HepG2 (cell line): Measurements from ENCODE around the gene ZBTB8B. TPM values are rescaled to one million over a fixed set of nuclear protein-coding genes. Genes with fewer than 3 reads are reported as not detected.

ENCODE experiments used
- ARNTL ChIP-seq: sonication (generic); formaldehyde crosslinking; IDR thresholded peaks from 2 replicates; pipeline ENCODE4 v1.4.0; 2020; ENCODE audit warnings: mild to moderate bottlenecking, missing genetic modification reagents
- BHLHE40 ChIP-seq: IDR thresholded peaks from 2 replicates; pipeline ENCODE4 v1.6.1; 2011; ENCODE audit warnings: low read length, improper control_type of control experiment
- FLYWCH1 ChIP-seq: sonication (generic); formaldehyde crosslinking; IDR thresholded peaks from 2 replicates; pipeline ENCODE4 v1.8.1; 2023; ENCODE audit warnings: mild to moderate bottlenecking, missing genetic modification reagents
- FOXP1 ChIP-seq, 2 experiments: fragments of 450-650 bp in 1 of 2; IDR thresholded peaks; 2 replicates each; pipeline ENCODE4 v1.6.1; 2017 to 2018; ENCODE audit warnings: antibody characterized with exemption in 1 of 2
- HMGA1 ChIP-seq: sonication (generic); formaldehyde crosslinking; conservative IDR thresholded peaks from 2 replicates; pipeline ENCODE4 v1.4.0; 2020; ENCODE audit warnings: missing genetic modification reagents
- IRX3 ChIP-seq: sonication (generic); formaldehyde crosslinking; IDR thresholded peaks from 2 replicates; pipeline ENCODE4 v1.8.1; 2023; ENCODE audit warnings: mild to moderate bottlenecking, low read depth, missing genetic modification reagents, borderline replicate concordance
- JUN ChIP-seq: sonication (generic); formaldehyde crosslinking; IDR thresholded peaks from 2 replicates; pipeline ENCODE4 v1.4.0; 2020; ENCODE audit warnings: mild to moderate bottlenecking, missing genetic modification reagents
- KDM2A ChIP-seq: sonication (generic); formaldehyde crosslinking; IDR thresholded peaks from 2 replicates; pipeline ENCODE4 v1.4.0; 2020; ENCODE audit warnings: low read depth, missing genetic modification reagents, borderline replicate concordance
- MYNN ChIP-seq: sonication (generic); formaldehyde crosslinking; IDR thresholded peaks from 2 replicates; pipeline ENCODE4 v1.4.0; 2020; ENCODE audit warnings: mild to moderate bottlenecking, low read depth, missing genetic modification reagents
- NCOA1 ChIP-seq: sonication (generic); formaldehyde crosslinking; IDR thresholded peaks from 2 replicates; pipeline ENCODE4 v1.9.0; 2021; ENCODE audit warnings: missing genetic modification reagents
- RBAK ChIP-seq: sonication (generic); formaldehyde crosslinking; IDR thresholded peaks from 2 replicates; pipeline ENCODE4 v1.5.1; 2020; ENCODE audit warnings: mild to moderate bottlenecking, missing genetic modification reagents
- SP4 ChIP-seq: sonication (generic); formaldehyde crosslinking; IDR thresholded peaks from 2 replicates; pipeline ENCODE4 v1.8.1; 2023; ENCODE audit warnings: mild to moderate bottlenecking, missing genetic modification reagents
- SRSF9 ChIP-seq: fragments of 200-400 bp; formaldehyde crosslinking; IDR thresholded peaks from 2 replicates; pipeline ENCODE4 v1.6.1; 2018; ENCODE audit warnings: borderline replicate concordance, mild to moderate bottlenecking, low read depth, low read length; ENCODE audit not compliant: insufficient read depth, poor library complexity, severe bottlenecking
- TCF7 ChIP-seq: sonication (generic); IDR thresholded peaks from 2 replicates; pipeline ENCODE4 v1.6.1; 2016; ENCODE audit warnings: antibody characterized with exemption, low read depth
- ZNF251 ChIP-seq: sonication (generic); formaldehyde crosslinking; IDR thresholded peaks from 2 replicates; pipeline ENCODE4 v1.9.0; 2021; ENCODE audit warnings: mild to moderate bottlenecking, missing genetic modification reagents
- ZNF451 ChIP-seq: sonication (generic); formaldehyde crosslinking; IDR thresholded peaks from 2 replicates; pipeline ENCODE4 v1.5.0; 2020; ENCODE audit warnings: mild to moderate bottlenecking, missing genetic modification reagents
- ZNF484 ChIP-seq: sonication (generic); formaldehyde crosslinking; IDR thresholded peaks from 2 replicates; pipeline ENCODE4 v1.5.1; 2020; ENCODE audit warnings: mild to moderate bottlenecking, low read depth, missing genetic modification reagents, borderline replicate concordance
- ZNF713 ChIP-seq: sonication (generic); formaldehyde crosslinking; IDR thresholded peaks from 2 replicates; pipeline ENCODE4 v1.4.0; 2020; ENCODE audit warnings: mild to moderate bottlenecking, missing genetic modification reagents
- ZNF720 ChIP-seq: sonication (generic); formaldehyde crosslinking; IDR thresholded peaks from 2 replicates; pipeline ENCODE4 v1.4.0; 2020; ENCODE audit warnings: missing genetic modification reagents
- ZNF761 ChIP-seq: sonication (generic); formaldehyde crosslinking; conservative IDR thresholded peaks from 2 replicates; pipeline ENCODE4 v1.4.0; 2020; ENCODE audit warnings: mild to moderate bottlenecking, missing genetic modification reagents
- ZSCAN9 ChIP-seq: IDR thresholded peaks from 2 replicates; pipeline ENCODE4 v1.6.1; 2016; ENCODE audit warnings: borderline replicate concordance
- polyA plus RNA-seq, 8 experiments: library from polyadenylated mRNA; depleted of rRNA in 3 of 8; stranded (reverse) in 7 of 8; unstranded in 1 of 8; fragments of >200 nt; fragmentation: Illumina TruSeq in 4 of 8; extraction: Trizol in 4 of 8; gene quantifications; 2 replicates each; pipeline versions ENCODE4 v1.2.1 to v1.2.3, GENCODE V29; 2011 to 2016; ENCODE audit warnings: low read depth in 4 of 8, missing spikeins in 1 of 8, mixed read lengths in 1 of 8; ENCODE audit not compliant: insufficient read depth in 1 of 8
- total RNA-seq, 5 experiments: library from RNA; depleted of rRNA; stranded (reverse); fragments of >200 nt; fragmentation: Illumina TruSeq; extraction: Trizol; gene quantifications; 2 replicates each; pipeline ENCODE4 v1.2.3, GENCODE V29; 2016; ENCODE audit warnings: low read depth in 1 of 5
- TF ChIP-seq, protein P1 (sequence below): sonication (generic); formaldehyde crosslinking; IDR thresholded peaks from 2 replicates; pipeline ENCODE4 v1.4.0; 2020; ENCODE audit warnings: missing genetic modification reagents
- TF ChIP-seq, protein P2 (sequence below): sonication (generic); formaldehyde crosslinking; IDR thresholded peaks from 2 replicates; pipeline ENCODE4 v1.5.1; 2020; ENCODE audit warnings: mild to moderate bottlenecking, missing genetic modification reagents
- TF ChIP-seq, protein P3 (sequence below): IDR thresholded peaks from 2 replicates; pipeline ENCODE4 v1.6.1; 2016; ENCODE audit warnings: mild to moderate bottlenecking, missing biosample characterization, missing genetic modification reagents
- TF ChIP-seq, protein P4 (sequence below): sonication (generic); formaldehyde crosslinking; IDR thresholded peaks from 2 replicates; pipeline ENCODE4 v1.8.1; 2023; ENCODE audit warnings: mild to moderate bottlenecking, moderate library complexity, missing genetic modification reagents
- TF ChIP-seq, protein P5 (sequence below): sonication (generic); IDR thresholded peaks from 2 replicates; pipeline ENCODE4 v1.6.1; 2016; ENCODE audit warnings: low read depth, borderline replicate concordance

ZBTB8B gene
- total and polyA plus RNA-seq, 2 of the 13 experiments (the other 11 are each of a cell fraction or from before 2014, with no cell fraction given) = under 0.01 to 0.02 TPM

DNA sequence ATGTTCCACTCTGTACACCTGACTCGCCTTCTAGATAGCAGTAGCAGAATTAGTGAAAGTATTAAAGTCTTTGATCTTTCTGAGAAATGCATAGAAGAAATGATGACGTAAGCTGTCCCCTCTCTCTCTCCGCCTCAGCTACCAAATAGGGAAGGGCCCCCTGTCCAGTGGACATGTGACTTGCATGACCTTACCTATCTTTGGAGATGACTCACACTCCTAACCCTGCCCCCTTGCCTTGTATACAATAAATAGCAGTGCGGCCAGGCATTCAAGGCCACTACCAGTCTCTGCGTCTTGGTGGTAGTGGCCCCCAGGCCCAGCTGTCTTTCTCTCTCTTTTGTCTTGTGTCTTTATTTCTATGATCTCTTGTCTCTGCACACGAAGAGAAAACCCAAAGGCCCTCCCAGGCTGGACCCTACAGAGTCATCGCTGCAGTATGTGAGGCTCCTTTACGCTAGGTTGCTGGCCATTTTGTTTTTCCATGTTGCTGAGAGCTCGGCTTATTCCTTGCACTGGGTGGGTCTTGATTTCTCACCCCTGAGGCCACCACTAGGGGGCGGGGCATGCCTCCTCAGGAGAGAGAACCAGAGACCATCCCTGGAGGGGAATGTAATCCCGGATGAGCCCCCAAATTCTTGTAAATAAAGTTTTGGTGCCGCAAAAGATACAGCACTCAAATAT, 16.0 kb upstream of the ZBTB8B start (continued):
- TF ChIP-seq TCF7 (no peak), IRX3 (CRISPR knock-in tag) (no peak), ZNF451 (CRISPR knock-in tag) (no peak), FOXP1 (IDR thresholded peaks at IDR 0.05) (no peak), FOXP1 (CRISPR knock-in tag; IDR thresholded peaks at IDR 0.05) (peak; percentile 45; the same call in 1 of the 2 replicates), HMGA1 (CRISPR knock-in tag) (no peak), ZNF484 (CRISPR knock-in tag) (no peak), JUN (0 out of 2 replicates have a peak, but pooled peaks have one; percentile 23), ZNF720 (CRISPR knock-in tag) (no peak), SRSF9 (no peak), ZSCAN9 (CRISPR knock-in tag) (no peak), ZNF251 (CRISPR knock-in tag) (no peak), NCOA1 (CRISPR knock-in tag) (no peak), MYNN (CRISPR knock-in tag) (no peak), FLYWCH1 (CRISPR knock-in tag) (no peak), ZNF761 (CRISPR knock-in tag) (no peak), BHLHE40 (0 out of 2 replicates have a peak, but pooled peaks have one; percentile 6), RBAK (CRISPR knock-in tag) (no peak), ARNTL (CRISPR knock-in tag) (no peak; the same call in 1 of the 2 replicates), SP4 (CRISPR knock-in tag) (no peak), ZNF713 (no peak), KDM2A (CRISPR knock-in tag) (no peak; the same call in 1 of the 2 replicates)
- TF ChIP-seq, protein P1, sequence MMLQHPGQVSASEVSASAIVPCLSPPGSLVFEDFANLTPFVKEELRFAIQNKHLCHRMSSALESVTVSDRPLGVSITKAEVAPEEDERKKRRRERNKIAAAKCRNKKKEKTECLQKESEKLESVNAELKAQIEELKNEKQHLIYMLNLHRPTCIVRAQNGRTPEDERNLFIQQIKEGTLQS (CRISPR knock-in tag) = peak; percentile 71
- TF ChIP-seq, protein P2, sequence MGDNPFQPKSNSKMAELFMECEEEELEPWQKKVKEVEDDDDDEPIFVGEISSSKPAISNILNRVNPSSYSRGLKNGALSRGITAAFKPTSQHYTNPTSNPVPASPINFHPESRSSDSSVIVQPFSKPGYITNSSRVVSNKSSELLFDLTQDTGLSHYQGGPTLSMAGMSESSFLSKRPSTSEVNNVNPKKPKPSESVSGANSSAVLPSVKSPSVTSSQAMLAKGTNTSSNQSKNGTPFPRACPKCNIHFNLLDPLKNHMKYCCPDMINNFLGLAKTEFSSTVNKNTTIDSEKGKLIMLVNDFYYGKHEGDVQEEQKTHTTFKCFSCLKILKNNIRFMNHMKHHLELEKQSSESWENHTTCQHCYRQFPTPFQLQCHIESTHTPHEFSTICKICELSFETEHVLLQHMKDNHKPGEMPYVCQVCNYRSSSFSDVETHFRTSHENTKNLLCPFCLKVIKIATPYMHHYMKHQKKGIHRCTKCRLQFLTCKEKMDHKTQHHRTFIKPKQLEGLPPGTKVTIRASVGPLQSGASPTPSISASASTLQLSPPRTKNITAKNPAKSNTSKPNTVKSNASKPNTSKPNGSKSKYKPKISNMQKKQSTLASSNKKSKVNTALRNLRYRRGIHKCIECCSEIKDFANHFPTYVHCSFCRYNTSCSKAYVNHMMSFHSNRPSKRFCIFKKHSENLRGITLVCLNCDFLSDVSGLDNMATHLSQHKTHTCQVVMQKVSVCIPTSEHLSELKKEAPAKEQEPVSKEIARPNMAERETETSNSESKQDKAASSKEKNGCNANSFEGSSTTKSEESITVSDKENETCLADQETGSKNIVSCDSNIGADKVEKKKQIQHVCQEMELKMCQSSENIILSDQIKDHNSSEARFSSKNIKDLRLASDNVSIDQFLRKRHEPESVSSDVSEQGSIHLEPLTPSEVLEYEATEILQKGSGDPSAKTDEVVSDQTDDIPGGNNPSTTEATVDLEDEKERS = no peak
- TF ChIP-seq, protein P3, sequence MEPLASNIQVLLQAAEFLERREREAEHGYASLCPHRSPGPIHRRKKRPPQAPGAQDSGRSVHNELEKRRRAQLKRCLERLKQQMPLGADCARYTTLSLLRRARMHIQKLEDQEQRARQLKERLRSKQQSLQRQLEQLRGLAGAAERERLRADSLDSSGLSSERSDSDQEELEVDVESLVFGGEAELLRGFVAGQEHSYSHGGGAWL = no peak
- TF ChIP-seq, protein P4, sequence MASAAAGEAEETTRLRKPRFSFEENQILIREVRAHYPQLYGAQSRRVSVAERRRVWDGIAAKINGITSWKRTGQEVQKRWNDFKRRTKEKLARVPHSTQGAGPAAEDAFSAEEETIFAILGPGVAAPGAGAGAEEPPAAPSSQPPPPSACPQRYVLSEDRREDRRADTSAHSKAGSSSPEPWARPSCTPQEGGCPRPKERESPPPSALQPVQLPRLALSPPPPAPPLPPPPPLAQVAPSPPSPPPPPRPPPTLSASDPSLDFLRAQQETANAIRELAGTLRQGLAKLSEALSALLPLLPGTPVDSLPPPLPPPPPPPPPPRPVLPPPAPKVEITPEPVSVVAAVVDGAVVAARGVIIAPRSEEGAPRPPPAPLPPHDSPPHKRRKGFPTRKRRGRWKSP (CRISPR knock-in tag) = 0 out of 2 replicates have a peak, but pooled peaks have one; percentile 41
- TF ChIP-seq, protein P5, sequence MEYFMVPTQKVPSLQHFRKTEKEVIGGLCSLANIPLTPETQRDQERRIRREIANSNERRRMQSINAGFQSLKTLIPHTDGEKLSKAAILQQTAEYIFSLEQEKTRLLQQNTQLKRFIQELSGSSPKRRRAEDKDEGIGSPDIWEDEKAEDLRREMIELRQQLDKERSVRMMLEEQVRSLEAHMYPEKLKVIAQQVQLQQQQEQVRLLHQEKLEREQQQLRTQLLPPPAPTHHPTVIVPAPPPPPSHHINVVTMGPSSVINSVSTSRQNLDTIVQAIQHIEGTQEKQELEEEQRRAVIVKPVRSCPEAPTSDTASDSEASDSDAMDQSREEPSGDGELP = no peak
